Activated effector memory CD4-positive, alpha-beta T cell treated with anti-CD3 and anti-CD28 coated beads, Interleukin-2, amount 50 U/mL, for 16 hours (primary cell): ENCODE results near the gene NTF3.

Source experiments
- DNase-seq: peaks from one replicate; pipeline ENCODE4 v3.0.0-alpha.2; 2020

NTF3 gene

GRCh38 chr12:5489760-5490406, 58.0 kb downstream of the NTF3 start:
- no peak for DNase-seq

DNA sequence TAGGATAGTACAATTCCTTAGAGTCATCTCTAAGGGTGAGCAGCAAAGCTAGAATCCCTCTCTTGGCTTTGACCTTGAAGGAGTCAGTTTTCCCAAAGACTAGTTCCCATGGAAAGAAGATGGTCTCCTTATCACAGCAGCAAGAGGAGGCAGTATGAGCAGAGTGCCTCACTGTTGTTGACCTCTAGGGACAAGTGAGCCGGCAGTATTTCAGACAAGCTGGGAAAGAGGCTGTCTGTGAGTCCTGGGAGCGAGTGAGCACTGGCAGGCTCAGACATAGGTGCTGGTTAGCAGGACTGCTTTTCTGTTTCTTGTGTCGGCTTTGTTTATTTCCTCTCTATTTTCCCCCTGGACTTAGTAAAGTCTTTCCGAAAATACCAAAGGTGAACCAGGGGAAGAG, 60.7 kb downstream of the NTF3 start:
- DNase-seq: no peak

DNA sequence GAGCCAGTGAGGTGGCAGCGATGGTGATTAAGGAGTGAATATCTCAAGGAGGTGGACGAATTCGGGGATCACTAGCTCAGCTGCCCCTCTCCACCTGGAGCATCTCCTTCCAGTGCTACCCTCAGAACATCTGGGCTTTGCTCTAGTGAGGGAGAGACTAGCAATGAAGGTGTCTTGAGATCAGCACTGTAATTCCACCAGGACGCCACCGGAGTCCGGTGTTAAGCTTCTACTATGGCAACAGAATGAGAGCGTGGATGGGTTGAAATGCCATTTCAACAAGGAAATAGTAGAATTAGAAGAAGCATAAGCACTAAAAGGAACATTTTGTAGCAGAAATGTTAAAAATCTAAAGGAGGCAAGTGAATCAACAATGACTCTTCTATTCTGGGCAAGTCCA, 61.1 kb downstream of the NTF3 start:
- no peak for DNase-seq

- DNase-seq: no peak
These were observed 62.4 kb downstream of the NTF3 start for GRCh38 chr12:5494343-5494742.

GRCh38 chr12:5497329-5498053, 65.6 kb downstream of the NTF3 start:
- DNase-seq: no peak

DNA sequence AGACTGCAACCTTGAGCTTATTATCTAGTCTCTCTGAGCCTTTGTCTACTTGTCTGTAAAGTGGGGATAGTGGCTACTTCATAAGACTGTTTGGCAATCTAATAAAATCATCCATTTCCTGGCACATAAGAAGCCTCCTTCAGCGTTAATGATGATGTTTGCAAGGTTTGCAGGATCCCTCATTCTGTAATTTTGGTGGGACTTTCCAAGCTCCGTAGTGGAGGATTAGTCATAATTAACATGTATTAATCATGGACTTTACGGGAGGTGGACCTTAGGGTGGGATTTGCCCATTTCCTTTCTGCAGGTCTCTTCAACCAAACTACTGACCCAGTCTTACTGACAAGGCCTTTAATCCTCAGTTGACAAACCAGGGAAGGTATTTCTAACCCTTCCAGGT, 66.2 kb downstream of the NTF3 start:
- DNase-seq: no peak

- DNase-seq: no peak
These were observed 66.9 kb downstream of the NTF3 start for GRCh38 chr12:5498806-5499205.

DNA sequence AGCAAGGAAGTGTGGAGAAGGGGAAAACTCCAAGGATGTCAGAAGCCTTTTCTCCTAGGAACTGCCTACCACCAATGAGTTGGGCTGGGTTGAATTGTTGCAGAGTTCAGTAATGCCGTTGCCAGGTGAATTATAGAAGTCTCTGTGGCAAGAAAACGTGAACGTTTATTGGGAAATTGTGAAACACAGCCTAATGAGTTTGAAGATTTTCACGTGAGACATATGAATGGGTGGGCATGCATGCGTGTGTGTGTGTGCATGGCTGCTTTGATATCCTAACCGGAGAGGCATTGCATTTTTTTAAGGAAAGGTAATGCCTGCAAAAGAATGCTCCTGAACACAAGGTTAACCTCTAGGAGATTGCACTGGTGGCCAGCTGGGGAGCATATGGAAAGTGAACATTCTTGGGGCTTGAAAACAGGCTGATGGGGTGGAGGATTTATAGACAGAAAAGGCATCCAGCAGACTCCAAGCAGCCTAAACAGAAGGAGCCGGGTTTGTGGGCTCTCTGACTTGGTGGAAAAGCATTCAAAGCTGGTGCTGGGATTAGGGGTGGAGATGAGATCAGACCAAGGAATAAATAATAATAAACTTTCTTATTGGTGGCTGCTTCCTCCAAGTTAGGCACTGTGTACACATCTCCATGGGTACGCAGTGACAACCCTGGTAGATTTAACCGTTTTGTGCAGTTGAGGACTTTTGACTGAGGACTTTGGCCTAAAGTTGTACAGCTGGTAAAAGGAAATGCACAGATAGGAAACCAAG, 67.8 kb downstream of the NTF3 start:
- DNase-seq: no peak

- no peak for DNase-seq
These were observed 68.4 kb downstream of the NTF3 start for GRCh38 chr12:5500331-5500659.

DNA sequence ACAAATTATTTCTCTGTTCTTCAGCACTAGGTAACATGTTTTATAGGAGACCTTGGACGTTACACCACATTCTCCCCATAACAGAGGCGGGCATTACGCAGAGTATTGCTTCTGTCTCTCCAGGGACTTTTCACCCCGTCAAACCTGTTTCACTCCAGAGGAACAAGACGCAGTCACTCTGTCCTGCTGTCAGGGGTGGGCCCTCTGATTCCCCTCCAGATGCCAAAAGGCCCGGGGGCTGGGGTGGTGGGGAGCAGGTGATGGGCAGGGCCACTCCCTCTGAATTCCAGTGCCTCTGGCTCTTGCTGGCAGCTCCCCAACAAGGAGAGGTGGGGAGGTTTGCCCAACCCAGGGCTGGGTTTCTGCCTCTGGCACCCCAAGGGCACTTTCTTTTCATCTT, 71.9 kb downstream of the NTF3 start:
- no peak for DNase-seq

GRCh38 chr12:5505116-5505515, 73.2 kb downstream of the NTF3 start:
- no peak for DNase-seq

DNA sequence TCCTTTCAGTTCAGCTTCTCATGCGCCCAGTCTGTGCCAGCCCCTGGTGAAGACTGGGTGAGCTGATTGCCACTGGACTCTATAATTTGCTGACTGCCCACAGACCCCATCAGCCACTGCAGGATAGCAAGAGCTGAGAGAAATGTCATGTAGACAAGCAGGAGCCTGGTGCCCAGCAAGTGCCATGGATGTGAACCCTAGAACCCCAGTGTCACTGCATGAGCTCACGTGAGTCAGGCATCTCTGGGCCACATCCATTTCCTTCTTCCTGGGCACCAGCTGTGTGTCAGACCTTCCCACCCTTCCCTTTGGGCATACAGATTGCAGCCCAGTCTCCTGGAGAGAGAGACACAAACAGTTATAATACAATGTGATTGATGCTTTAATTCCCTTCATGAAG, 73.8 kb downstream of the NTF3 start:
- DNase-seq: no peak

DNA sequence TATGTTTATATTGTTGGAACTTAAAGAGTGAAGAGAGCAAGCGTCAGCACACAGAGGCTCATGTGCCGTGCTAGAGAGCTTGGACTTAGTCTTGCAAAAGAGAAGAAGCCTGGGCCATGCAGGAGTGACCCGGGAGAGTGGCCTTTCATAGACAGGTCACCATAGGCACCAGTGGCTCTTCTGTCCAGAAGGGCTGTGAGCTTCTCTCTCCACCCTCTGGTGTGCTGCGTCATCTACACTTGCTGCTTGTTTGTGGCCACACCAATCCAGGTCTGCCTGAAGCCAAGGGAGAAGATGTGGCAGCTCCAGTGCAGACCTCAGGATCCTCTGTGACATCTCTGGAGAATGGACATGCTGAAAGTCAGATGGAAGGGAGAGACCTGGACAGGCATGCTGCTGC, 74.4 kb downstream of the NTF3 start:
- DNase-seq: no peak

- no peak for DNase-seq
These were observed 74.9 kb downstream of the NTF3 start for GRCh38 chr12:5506821-5507231.

- DNase-seq: no peak
These were observed 75.6 kb downstream of the NTF3 start for GRCh38 chr12:5507401-5507935.

DNA sequence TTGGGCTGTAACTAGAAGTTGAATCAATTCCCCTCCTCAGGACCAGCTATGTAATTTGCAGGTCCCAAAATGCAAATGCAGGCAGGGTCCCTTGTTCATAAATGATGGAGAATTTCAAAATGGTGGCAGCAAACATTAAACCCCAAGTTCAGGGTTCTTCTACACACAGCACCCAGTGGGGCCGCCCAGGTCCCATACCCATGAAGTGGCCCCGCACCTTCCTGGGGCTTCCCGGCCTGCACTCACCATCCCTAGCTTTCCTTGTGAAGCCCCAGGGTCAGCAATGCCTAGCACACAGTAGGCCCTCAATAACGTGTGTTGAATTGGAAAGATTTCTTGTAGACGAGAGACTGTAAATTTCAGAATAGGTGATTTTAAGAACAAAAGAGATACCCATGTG, 76.0 kb downstream of the NTF3 start:
- DNase-seq: no peak

GRCh38 chr12:5509102-5509501, 77.2 kb downstream of the NTF3 start:
- no peak for DNase-seq

GRCh38 chr12:5509557-5509956, 77.6 kb downstream of the NTF3 start:
- no peak for DNase-seq

DNA sequence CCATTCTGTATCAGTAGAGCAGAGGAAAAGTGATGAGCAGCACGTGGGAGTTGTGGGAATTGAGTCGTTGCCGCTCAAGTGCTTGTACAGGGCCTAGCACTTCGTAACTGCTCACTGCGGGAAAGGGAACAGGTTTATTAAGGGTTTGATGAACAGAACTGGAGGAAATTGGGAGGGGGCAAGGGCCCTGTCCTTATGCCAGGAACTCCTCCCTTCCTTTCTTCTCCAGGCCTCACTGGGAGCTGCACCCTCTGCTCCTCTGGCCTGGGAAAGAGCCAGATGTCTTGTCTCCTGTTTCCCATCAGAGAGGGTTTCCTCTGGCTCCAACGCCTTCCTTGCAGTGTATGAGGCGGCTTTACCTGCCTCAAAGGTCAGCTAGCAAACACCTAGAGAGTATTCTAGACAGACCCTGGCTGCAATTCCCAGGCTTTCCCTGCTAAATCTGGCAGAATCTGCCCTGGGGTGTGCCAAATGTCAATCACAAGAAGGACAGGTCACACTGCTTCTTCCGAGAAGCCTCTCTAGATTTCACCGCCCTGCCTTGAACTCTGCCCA, 78.4 kb downstream of the NTF3 start:
- DNase-seq: no peak

- DNase-seq: no peak
These were observed 79.3 kb downstream of the NTF3 start for GRCh38 chr12:5511256-5511643.

GRCh38 chr12:5511644-5512600, 80.0 kb downstream of the NTF3 start:
- DNase-seq: no peak

DNA sequence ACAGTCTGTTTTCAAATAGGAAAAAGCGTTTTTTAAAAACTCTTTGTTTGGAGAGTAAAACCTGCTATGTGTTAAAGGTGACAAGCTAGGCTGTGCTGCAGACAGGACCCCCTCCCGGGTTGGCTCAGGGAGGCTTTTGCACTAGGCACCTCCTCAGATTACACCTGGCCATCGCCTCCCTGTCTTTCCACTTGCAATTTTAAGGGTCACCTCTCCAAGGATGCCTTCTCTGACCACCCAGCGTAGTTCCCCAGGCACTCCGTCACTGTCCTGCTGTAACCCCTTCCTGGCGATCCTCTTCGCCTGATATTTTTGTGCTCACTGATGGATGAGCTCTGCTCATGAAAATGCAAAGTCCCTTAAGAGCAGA, 80.7 kb downstream of the NTF3 start:
- DNase-seq: no peak

DNA sequence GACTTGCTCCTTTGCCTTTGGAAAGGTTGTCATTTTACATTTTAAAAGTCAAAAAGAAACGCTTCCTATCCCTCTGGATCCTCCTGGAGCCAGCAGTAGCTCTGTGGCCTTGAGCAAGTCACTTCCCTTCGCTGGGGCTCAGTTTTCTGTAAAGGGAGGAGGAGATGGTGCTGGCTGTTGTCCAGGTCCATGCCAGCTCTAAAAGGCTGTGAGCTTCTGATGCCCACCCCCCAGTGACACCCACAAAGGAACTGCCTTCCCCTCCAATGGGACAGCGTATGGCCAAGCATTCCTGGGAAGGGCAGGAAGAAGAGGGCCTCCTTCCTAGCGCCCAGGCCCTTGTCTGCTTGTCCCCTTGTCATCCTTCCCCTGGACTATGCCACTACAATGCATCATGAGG, 81.5 kb downstream of the NTF3 start:
- no peak for DNase-seq
